K562 (cell line): ENCODE measurements around the gene PRDM16. TPM values are rescaled to one million over a fixed set of nuclear protein-coding genes. Genes with fewer than 3 reads are reported as not detected.
A peak's percentile ranks its signal among the peaks of the same experiment; 100 is the strongest.

Experiments
- ATAC-seq: fragments of 200-7000 bp; cut with Tn5 transposase; 3 replicates; pipeline ENCODE4 v1.9.1; 2020; ENCODE audit warnings: moderate library complexity
- BruUV-seq: library from RNA; stranded (reverse); fragments of 400-500 nt; replicated peaks from 2 replicates; lab custom pipeline; 2021; lab: Mats Ljungman, UMichigan
- CTCF ChIA-PET: fragments of 300-600 bp; formaldehyde crosslinking; extraction: SDS; loops from one replicate; lab custom pipeline; 2021; ENCODE audit warnings: low intra/inter-chr PET ratio; lab: Yijun Ruan, JAX
- POLR2A ChIA-PET: fragments of 300-600, 350-650 bp; sonication (Branson Sonifier 250); formaldehyde crosslinking; extraction: SDS; loops from one replicate; lab custom pipeline; 2021; ENCODE audit warnings: antibody characterized with exemption, inconsistent platforms; lab: Yijun Ruan, JAX
- DNase-seq, 4 experiments: peaks; one replicate each; pipeline versions ENCODE4 v3.0.0 to v3.0.0-alpha.2; 2011 to 2018; ENCODE audit warnings: low spot score in 3 of 4, mixed read lengths in 3 of 4; ENCODE audit errors: extremely low read depth in 1 of 4
- FAIRE-seq: peaks from 2 replicates; lab custom pipeline; 2011; peaks lifted over from hg19 to GRCh38; lab: Jason Lieb, UNC
- H2AFZ ChIP-seq: 2 replicates; pipeline ENCODE4 v1.6.0; 2011; ENCODE audit warnings: low read depth, low read length, control low read depth, inconsistent platforms
- H3K27ac ChIP-seq: fragments of 200-600 bp; 3 replicates; pipeline ENCODE4 v1.8.0; 2011; ENCODE audit warnings: low read depth, mild to moderate bottlenecking, control low read depth, inconsistent platforms, low read length, moderate library complexity, mixed read lengths; ENCODE audit errors: extremely low read depth
- H3K27me3 ChIP-seq, 2 experiments: fragments of 300-600 bp in 1 of 2; 2 replicates in 1 of 2; 3 replicates in 1 of 2; pipeline versions ENCODE4 v1.6.0 to v1.8.0; 2011; ENCODE audit warnings: inconsistent platforms in 2 of 2, low read length in 2 of 2, mild to moderate bottlenecking in 1 of 2, mixed read lengths in 1 of 2, moderate library complexity in 1 of 2; ENCODE audit not compliant: control insufficient read depth in 2 of 2, insufficient read depth in 2 of 2
- H3K36me3 ChIP-seq: fragments of 300-600 bp; 3 replicates; pipeline ENCODE4 v1.8.0; 2011; ENCODE audit warnings: mild to moderate bottlenecking, low read length, inconsistent platforms; ENCODE audit not compliant: control insufficient read depth, insufficient read depth
- H3K4me1 ChIP-seq, 2 experiments: fragments of 200-600 bp in 1 of 2; replicated peaks in 1 of 2; 2 replicates in 1 of 2; 3 replicates in 1 of 2; pipeline versions ENCODE4 v1.5.1 to v1.8.0; 2011; ENCODE audit warnings: inconsistent platforms in 2 of 2, low read length in 2 of 2, mild to moderate bottlenecking in 1 of 2, mixed read lengths in 1 of 2, moderate library complexity in 1 of 2; ENCODE audit not compliant: control insufficient read depth in 2 of 2, insufficient read depth in 2 of 2
- H3K4me2 ChIP-seq: 2 replicates; pipeline ENCODE4 v1.6.1; 2011; ENCODE audit warnings: low read length, control low read depth, inconsistent platforms, mixed read lengths; ENCODE audit not compliant: insufficient read depth
- H3K4me3 ChIP-seq: fragments of 200-600 bp; sonication (generic), shearing (Covaris generic); 2 replicates; pipeline ENCODE4 v1.5.1; 2016; ENCODE audit warnings: control low read depth, inconsistent platforms
- H3K79me2 ChIP-seq: fragments of 200-600 bp; 3 replicates; pipeline ENCODE4 v1.8.0; 2011; ENCODE audit warnings: low read length, inconsistent platforms; ENCODE audit not compliant: control insufficient read depth, insufficient read depth
- H3K9ac ChIP-seq, 2 experiments: 2 replicates each; pipeline versions ENCODE4 v1.6.0 to v1.6.1; 2011; ENCODE audit warnings: low read depth in 2 of 2, low read length in 2 of 2, control low read depth in 1 of 2, inconsistent platforms in 1 of 2, mild to moderate bottlenecking in 1 of 2, mixed read lengths in 1 of 2; ENCODE audit not compliant: insufficient read depth in 1 of 2
- H3K9me1 ChIP-seq: one replicate; pipeline ENCODE4 v1.6.0; 2011; ENCODE audit warnings: inconsistent platforms, mild to moderate bottlenecking, low read length, moderate library complexity; ENCODE audit not compliant: control insufficient read depth, insufficient read depth
- H3K9me3 ChIP-seq: replicated peaks from 2 replicates; pipeline ENCODE4 v1.5.1; 2011; ENCODE audit warnings: low read depth, low read length, inconsistent platforms; ENCODE audit not compliant: control insufficient read depth, insufficient read depth
- H4K20me1 ChIP-seq: replicated peaks from 2 replicates; pipeline ENCODE4 v1.6.1; 2011; ENCODE audit warnings: low read length, inconsistent platforms, mixed read lengths; ENCODE audit not compliant: control insufficient read depth, insufficient read depth
- ZBED1 ChIP-seq: IDR thresholded peaks from 2 replicates; pipeline ENCODE4 v1.6.1; 2014
- WGBS: fragments of 100-300 bp; shearing (Covaris generic); methylation state at CpG from one replicate; pipeline ENCODE4 v1.1.6; 2016; ENCODE audit warnings: low coverage, mixed read lengths; ENCODE audit not compliant: insufficient coverage; ENCODE audit errors: missing lambda C conversion rate; 5-methylcytosine and 5-hydroxymethylcytosine counted together
- in situ Hi-C: fragments of 300-500 bp; cut with MboI; formaldehyde crosslinking; loops from 4 replicates; pipeline ENCODE4 v1.15.0; 2018; ENCODE audit warnings: inconsistent platforms, mixed read lengths
- intact Hi-C: fragments of 100-400 bp; cut with micrococcal nuclease; formaldehyde crosslinking; loops from 2 replicates; pipeline ENCODE4 v1.14.2; 2022
- polyA plus RNA-seq, 8 experiments: library from polyadenylated mRNA; depleted of rRNA in 4 of 8; stranded (reverse) in 5 of 8; unstranded in 3 of 8; fragments of >200 nt; fragmentation: Nextera tagmentation in 2 of 8; fragmentation: Illumina TruSeq in 1 of 8; extraction: Ambion mirVana in 2 of 8; extraction: Trizol in 1 of 8; gene quantifications; 2 replicates each; pipeline versions ENCODE4 v1.2.1 to v1.2.3, GENCODE V29; 2011 to 2014; ENCODE audit warnings: inconsistent platforms in 1 of 8, missing spikeins in 1 of 8
- total RNA-seq, 7 experiments: library from RNA; depleted of rRNA in 6 of 7; stranded (reverse); fragments of >200 nt in 6 of 7; fragmentation: Illumina TruSeq in 2 of 7; extraction: Trizol in 2 of 7; gene quantifications; 2 replicates each; pipeline versions ENCODE4 v1.2.1 to v1.2.3, GENCODE V29; 2011 to 2021; ENCODE audit warnings: low replicate concordance in 1 of 7
- TF ChIP-seq, protein P1 (sequence below), 2 experiments: IDR thresholded peaks; 2 replicates each; pipeline ENCODE4 v1.6.1; 2012; ENCODE audit warnings: improper control_type of control experiment in 2 of 2, low read depth in 2 of 2, low read length in 2 of 2, borderline replicate concordance in 1 of 2
- TF ChIP-seq, protein P2 (sequence below), 2 experiments: fragments of 450-650 bp; IDR thresholded peaks; 2 replicates each; pipeline ENCODE4 v1.6.1; 2016; ENCODE audit warnings: mild to moderate bottlenecking in 2 of 2, borderline replicate concordance in 1 of 2, low read depth in 1 of 2, moderate library complexity in 1 of 2

Gene PRDM16
- total and polyA plus RNA-seq, 9 of the 15 experiments (the other 6 are each of a cell fraction or from before 2014, with no cell fraction given) = 0.10 to 0.27 TPM; not detected in 7

GRCh38 chr1:3404801-3405200 is 335.8 kb downstream of the PRDM16 start:
- in situ Hi-C loops = no loop called here
- no peak overlapping the region for H2AFZ ChIP-seq
- FAIRE-seq = no peak
- BruUV-seq = no TSS peak
- no peaks in the 10 kb centered on the region for H3K36me3 ChIP-seq
- no peak overlapping the region for H3K4me3 ChIP-seq
- H3K9ac ChIP-seq = no peak overlapping the region; a peak in 1 of 4 replicates
- under 1% methylated on average over 23 of the region's 27 CpGs for WGBS
- ATAC-seq = peak; percentile 25
- H3K79me2 ChIP-seq = no peaks in the 10 kb centered on the region
- peaks cover 5% of the 10 kb centered on the region for H4K20me1 ChIP-seq
- H3K4me2 ChIP-seq = no peak overlapping the region
- TF ChIP-seq, protein P1, sequence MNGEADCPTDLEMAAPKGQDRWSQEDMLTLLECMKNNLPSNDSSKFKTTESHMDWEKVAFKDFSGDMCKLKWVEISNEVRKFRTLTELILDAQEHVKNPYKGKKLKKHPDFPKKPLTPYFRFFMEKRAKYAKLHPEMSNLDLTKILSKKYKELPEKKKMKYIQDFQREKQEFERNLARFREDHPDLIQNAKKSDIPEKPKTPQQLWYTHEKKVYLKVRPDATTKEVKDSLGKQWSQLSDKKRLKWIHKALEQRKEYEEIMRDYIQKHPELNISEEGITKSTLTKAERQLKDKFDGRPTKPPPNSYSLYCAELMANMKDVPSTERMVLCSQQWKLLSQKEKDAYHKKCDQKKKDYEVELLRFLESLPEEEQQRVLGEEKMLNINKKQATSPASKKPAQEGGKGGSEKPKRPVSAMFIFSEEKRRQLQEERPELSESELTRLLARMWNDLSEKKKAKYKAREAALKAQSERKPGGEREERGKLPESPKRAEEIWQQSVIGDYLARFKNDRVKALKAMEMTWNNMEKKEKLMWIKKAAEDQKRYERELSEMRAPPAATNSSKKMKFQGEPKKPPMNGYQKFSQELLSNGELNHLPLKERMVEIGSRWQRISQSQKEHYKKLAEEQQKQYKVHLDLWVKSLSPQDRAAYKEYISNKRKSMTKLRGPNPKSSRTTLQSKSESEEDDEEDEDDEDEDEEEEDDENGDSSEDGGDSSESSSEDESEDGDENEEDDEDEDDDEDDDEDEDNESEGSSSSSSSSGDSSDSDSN (IDR thresholded peaks at IDR 0.05; ENCODE audit: borderline replicate concordance in 1 of 2, low read depth in 2 of 2, low read length in 2 of 2) = peak; percentile 27 to 54; a peak in 1 of 4 replicates
- no peak for TF ChIP-seq ZBED1
- TF ChIP-seq, all 486 proteins: peak for 1
- peaks cover 21 to 58% of the 10 kb centered on the region in 2 experiments; a peak in 4 of 5 replicates for H3K27me3 ChIP-seq
- H3K4me1 ChIP-seq = peaks cover 0 to 19% of the 10 kb centered on the region in 2 experiments; a peak in 2 of 5 replicates
- CTCF ChIA-PET = no interaction called here
- H3K9me3 ChIP-seq = no peaks in the 10 kb centered on the region
- POLR2A ChIA-PET = no interaction called here
- no peak for DNase-seq
- H3K9me1 ChIP-seq = no peaks in the 10 kb centered on the region
- intact Hi-C loops = no loop called here
- H3K27ac ChIP-seq = no peak overlapping the region

GRCh38 chr1:3405491-3405890 is 336.5 kb downstream of the PRDM16 start:
- no peak; the same call in 2 of the 3 replicates for ATAC-seq
- WGBS = 1% methylated on average over 30 of the region's 30 CpGs
- no TSS peak for BruUV-seq
- TF ChIP-seq, protein P2, sequence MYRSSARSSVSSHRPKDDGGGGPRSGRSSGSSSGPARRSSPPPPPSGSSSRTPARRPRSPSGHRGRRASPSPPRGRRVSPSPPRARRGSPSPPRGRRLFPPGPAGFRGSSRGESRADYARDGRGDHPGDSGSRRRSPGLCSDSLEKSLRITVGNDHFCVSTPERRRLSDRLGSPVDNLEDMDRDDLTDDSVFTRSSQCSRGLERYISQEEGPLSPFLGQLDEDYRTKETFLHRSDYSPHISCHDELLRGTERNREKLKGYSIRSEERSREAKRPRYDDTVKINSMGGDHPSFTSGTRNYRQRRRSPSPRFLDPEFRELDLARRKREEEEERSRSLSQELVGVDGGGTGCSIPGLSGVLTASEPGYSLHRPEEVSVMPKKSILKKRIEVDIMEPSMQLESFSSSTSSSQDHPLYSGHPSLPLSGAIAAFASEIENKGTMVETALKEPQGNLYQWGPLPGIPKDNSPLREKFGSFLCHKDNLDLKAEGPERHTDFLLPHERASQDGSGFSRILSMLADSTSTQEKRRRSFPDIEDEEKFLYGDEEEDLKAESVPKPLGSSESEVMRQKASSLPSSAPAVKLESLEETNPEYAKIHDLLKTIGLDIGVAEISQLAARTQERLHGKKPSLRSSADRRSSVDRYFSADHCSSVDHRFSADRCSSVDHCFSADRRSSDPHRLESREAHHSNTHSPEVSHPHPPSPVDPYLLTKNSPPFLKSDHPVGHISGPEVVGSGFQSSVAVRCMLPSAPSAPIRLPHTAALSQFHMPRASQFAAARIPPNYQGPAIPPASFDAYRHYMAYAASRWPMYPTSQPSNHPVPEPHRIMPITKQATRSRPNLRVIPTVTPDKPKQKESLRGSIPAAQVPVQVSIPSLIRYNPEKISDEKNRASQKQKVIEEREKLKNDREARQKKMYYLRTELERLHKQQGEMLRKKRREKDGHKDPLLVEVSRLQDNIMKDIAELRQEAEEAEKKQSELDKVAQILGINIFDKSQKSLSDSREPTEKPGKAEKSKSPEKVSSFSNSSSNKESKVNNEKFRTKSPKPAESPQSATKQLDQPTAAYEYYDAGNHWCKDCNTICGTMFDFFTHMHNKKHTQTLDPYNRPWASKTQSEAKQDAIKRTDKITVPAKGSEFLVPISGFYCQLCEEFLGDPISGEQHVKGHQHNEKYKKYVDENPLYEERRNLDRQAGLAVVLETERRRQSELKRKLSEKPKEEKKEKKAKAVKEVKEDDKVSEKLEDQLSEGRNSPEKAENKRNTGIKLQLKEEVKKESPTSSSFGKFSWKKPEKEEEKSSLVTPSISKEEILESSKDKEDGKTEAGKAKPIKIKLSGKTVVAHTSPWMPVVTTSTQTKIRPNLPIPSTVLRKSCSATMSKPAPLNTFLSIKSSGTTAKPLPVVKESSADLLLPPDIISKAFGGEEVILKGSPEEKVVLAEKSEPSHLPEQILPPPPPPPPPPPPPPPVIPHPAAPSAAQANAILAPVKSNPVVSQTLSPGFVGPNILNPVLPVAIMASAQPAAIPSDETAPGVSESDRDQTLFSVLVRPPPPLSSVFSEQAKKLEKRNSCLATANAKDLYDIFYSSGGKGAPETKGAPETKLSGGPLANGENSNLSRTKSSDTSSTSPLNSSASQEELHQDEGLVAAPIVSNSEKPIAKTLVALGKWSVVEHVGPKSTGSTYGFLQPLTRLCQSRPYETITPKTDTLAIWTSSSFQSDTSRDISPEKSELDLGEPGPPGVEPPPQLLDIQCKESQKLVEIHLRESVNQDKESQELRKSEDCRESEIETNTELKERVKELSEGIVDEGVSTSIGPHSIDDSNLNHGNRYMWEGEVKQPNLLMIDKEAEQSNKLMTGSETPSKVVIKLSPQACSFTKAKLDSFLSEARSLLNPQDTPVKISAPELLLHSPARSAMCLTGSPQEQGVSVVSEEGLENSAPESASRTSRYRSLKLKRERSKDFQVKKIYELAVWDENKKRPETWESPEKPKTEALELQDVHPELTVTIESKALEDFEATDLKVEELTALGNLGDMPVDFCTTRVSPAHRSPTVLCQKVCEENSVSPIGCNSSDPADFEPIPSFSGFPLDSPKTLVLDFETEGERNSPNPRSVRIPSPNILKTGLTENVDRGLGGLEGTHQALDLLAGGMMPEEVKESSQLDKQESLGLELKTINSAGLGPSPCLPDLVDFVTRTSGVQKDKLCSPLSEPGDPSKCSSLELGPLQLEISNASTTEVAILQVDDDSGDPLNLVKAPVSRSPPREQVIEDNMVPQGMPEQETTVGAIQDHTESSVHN (IDR thresholded peaks at IDR 0.05; ENCODE audit: borderline replicate concordance in 1 of 2, low read depth in 1 of 2) = no peak

More at GRCh38 chr1:3405491-3405890, 336.5 kb downstream of the PRDM16 start:
- FAIRE-seq (no peak), DNase-seq (no peak)
- H4K20me1 ChIP-seq = peaks cover 5% of the 10 kb centered on the region
- no peak overlapping the region for H3K4me3 ChIP-seq
- peaks cover 0 to 19% of the 10 kb centered on the region in 2 experiments; a peak in 2 of 5 replicates for H3K4me1 ChIP-seq
- H3K27ac ChIP-seq = no peak overlapping the region
- no peak overlapping the region for H2AFZ ChIP-seq
- H3K9ac ChIP-seq = no peak overlapping the region
- no peaks in the 10 kb centered on the region for H3K79me2 ChIP-seq
- ChIA-PET CTCF (no interaction called here), POLR2A (interaction anchor here (0.7 kb wide), 1 partner anchor 10 kb away, joined by 3 read pairs; no protein-coding TSS in a partner anchor)
- in situ Hi-C loops = no loop called here
- no peaks in the 10 kb centered on the region for H3K9me1 ChIP-seq
- no peaks in the 10 kb centered on the region for H3K36me3 ChIP-seq
- H3K4me2 ChIP-seq = no peak overlapping the region
- no peaks in the 10 kb centered on the region for H3K9me3 ChIP-seq
- intact Hi-C loops = no loop called here
- H3K27me3 ChIP-seq = peaks cover 21 to 52% of the 10 kb centered on the region in 2 experiments; a peak in 4 of 5 replicates
